Measurements from ENCODE around the gene FAF1. TPM values are rescaled to one million over a fixed set of nuclear protein-coding genes. Genes with fewer than 3 reads are reported as not detected.

The FAF1 gene
- 36.9 and 55.0 TPM in 2 replicates for total RNA-seq

DNA sequence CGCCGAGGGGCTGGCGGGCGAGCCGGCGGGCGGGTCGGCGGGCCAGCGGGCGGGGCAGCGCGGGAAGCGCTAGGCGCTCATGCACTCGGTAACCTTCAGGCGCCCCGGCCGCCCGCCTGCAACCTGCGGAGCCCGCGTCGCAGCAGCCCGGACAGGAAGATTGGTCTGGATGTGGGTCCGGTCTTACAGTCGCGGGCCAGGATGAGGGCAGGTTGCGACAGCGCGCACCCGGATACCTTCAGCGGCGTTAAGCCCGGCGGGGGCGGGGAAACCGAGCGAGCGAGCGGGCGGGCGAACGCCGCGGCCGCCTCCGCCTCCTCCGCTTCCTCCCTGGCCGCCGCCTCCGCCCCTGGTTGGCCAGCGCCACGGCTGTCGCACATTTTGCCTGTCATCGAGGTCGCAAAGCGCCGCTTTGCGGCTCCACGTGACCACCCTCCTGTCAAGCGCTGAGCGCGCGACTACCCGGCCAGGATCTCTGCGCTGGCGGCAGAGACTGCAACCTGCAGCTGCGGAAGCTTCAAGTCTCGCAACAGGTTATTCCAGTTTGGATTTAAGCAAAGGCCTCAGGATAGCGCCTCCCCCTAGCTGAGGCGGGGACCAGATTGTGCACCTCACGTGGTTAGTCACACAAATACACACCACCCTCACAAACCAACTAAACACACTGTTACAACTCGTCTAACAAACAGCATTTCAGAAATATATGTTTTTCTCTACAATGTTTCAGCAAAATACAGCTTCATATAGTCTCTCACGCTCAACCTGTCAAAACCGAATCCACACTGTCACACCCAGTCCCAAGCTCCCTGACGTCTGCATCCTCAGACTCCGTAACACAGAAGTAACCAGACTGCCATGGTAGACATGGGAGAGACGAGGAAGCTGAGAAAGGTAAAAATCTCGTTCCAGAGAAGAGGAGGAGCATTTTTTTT lies at the start of gene FAF1:
Gene FAF1, minus strand, starts transcription at position 355 of the 932 bp plus-strand sequence. CDS start 456 bp downstream, outside the sequence.

DNA sequence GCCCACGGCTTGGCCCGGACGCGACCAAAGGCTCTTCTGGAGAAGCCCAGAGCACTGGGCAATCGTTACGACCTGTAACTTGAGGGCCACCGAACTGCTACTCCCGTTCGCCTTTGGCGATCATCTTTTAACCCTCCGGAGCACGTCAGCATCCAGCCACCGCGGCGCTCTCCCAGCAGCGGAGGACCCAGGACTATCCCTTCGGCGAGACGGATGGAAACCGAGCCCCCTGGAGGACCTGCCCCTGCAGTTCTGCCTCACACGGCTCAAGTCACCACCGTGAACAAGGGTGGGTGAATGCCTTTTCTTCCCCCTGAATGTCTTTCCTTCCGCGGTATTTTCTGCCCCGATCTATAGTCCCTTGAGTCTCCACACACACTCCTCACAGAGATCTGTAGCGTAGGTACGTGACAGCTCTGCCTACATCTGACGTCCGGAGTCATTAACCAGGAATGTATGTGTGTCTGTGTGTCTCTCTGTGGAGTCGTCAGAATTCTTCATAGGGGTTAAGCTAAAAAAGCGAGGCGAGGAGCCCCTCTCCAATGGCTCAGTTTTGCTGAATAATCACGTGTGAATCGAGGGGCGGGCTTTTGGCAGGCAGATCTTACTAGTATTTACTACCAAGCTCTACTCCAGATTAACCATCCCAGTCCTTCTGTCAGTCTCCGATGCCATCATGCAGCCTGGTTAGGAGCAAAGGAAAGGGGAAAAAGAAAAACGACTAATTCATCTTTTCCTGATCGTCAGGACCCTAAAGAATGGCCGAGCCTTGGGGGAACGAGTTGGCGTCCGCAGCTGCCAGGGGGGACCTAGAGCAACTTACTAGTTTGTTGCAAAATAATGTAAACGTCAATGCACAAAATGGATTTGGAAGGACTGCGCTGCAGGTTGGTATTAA lies 9.8 kb upstream of the FAF1 start, which contains the start of gene CDKN2C:
Gene CDKN2C, plus strand, starts transcription at position 635 of the 898 bp plus-strand sequence. Its CDS starts 124 bp downstream, at position 759.

DNA sequence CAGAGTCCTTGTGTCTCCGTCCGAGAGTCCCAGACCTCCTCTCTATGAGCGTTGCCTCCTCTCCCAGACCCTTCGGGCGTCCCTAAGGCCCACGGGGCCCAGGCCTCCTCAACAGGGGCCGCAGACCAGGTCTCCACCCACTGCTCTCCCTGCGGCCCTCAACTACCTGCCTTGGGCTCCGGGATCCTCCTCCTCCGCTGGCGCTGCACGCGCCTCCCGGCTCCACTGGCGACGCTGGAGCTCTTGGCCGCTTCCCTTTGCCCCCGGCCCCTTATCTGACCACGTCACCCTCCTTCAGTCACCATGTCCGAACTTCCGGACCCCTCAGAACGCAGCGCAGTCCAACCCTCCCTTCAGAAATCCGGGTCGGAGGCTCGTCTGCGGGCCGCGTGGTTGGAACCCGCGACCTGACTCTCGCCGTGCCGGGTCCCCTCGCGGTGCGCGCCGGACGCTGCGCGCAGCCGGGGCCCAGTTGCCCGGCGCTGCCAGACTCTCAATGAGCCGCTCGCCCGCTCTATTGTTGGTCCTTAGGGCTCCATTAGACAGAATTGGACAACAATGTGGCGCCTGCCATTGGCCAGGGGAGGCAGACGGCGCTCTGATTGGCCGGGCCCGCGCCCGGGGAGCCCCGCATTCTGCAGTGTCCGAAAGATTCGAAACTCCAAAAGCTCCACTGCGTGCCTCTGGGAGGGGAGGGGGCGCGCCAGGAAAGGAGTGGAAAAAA lies 537.0 kb downstream of the FAF1 start, which contains the start of gene DMRTA2:
Gene DMRTA2, minus strand, starts transcription at position 498 of the 724 bp plus-strand sequence. CDS start 1,907 bp downstream, outside the sequence.

Other genes with a start within 250 kb of the FAF1 start
- 15.8 and 38.5 TPM in 2 replicates for gene CDKN2C, start 10.0 kb upstream of the FAF1 start, total RNA-seq
- not detected in 2 replicates for gene C1orf185, start 142.0 kb upstream of the FAF1 start, total RNA-seq

Measured in regular cardiac myocyte (primary cell).